HepG2 (cell line): ENCODE results near the gene NAT10. TPM values are rescaled to one million over a fixed set of nuclear protein-coding genes. Genes with fewer than 3 reads are reported as not detected.
A peak's percentile ranks its signal among the peaks of the same experiment; 100 is the strongest.

Experiments
- ATAC-seq: fragments of 200-7000 bp; cut with Tn5 transposase; 3 replicates; pipeline ENCODE4 v1.9.1; 2020; ENCODE audit warnings: mild to moderate bottlenecking, moderate library complexity
- BruUV-seq: library from RNA; stranded (reverse); fragments of 400-500 nt; replicated peaks from 2 replicates; lab custom pipeline; 2021; lab: Mats Ljungman, UMichigan
- CTCF ChIA-PET: fragments of 300-600 bp; formaldehyde crosslinking; extraction: SDS; loops from one replicate; lab custom pipeline; 2021; ENCODE audit warnings: low total read pairs, inconsistent platforms, low intra/inter-chr PET ratio; lab: Yijun Ruan, JAX
- POLR2A ChIA-PET: fragments of 350-600 bp; sonication (Branson Sonifier 250); formaldehyde crosslinking; loops from one replicate; lab custom pipeline; 2020; ENCODE audit warnings: antibody characterized with exemption, inconsistent platforms; lab: Yijun Ruan, JAX
- DNase-seq: peaks from one replicate; pipeline ENCODE4 v3.0.0-alpha.2; 2015; ENCODE audit warnings: low spot score
- FAIRE-seq: peaks from 3 replicates; lab custom pipeline; 2011; peaks lifted over from hg19 to GRCh38; lab: Jason Lieb, UNC
- H2AFZ ChIP-seq: one replicate; pipeline ENCODE4 v1.6.1; 2011; ENCODE audit warnings: low read length, inconsistent platforms
- H3K27ac ChIP-seq: fragments of 300-600 bp; 3 replicates; pipeline ENCODE4 v1.8.0; 2011; ENCODE audit warnings: mixed run types, mild to moderate bottlenecking, mixed read lengths, low read length, inconsistent platforms; ENCODE audit not compliant: insufficient read depth; ENCODE audit errors: extremely low read length
- H3K27me3 ChIP-seq, 2 experiments: fragments of 200-600 bp in 1 of 2; 2 replicates in 1 of 2; 3 replicates in 1 of 2; pipeline versions ENCODE4 v1.6.0 to v1.8.0; 2011; ENCODE audit warnings: low read length in 2 of 2, mild to moderate bottlenecking in 2 of 2, moderate library complexity in 2 of 2, inconsistent platforms in 1 of 2; ENCODE audit not compliant: insufficient read depth in 2 of 2, control insufficient read depth in 1 of 2
- H3K36me3 ChIP-seq, 2 experiments: fragments of 200-600 bp in 1 of 2; replicated peaks in 1 of 2; 2 replicates in 1 of 2; 3 replicates in 1 of 2; pipeline versions ENCODE4 v1.5.1 to v1.8.0; 2011; ENCODE audit warnings: low read length in 2 of 2, inconsistent platforms in 1 of 2; ENCODE audit not compliant: insufficient read depth in 2 of 2, control insufficient read depth in 1 of 2
- H3K4me1 ChIP-seq: 2 replicates; pipeline ENCODE4 v1.5.1; 2012; ENCODE audit warnings: low read length, inconsistent platforms; ENCODE audit not compliant: insufficient read depth
- H3K4me2 ChIP-seq: 2 replicates; pipeline ENCODE4 v1.6.0; 2011; ENCODE audit warnings: low read depth, low read length, inconsistent platforms
- H3K4me3 ChIP-seq, 3 experiments: fragments of 200-600 bp in 1 of 3; sonication (generic), shearing (Covaris generic) in 1 of 3; replicated peaks in 1 of 3; 2 replicates each; pipeline ENCODE4 v1.5.1; 2011 to 2016; ENCODE audit warnings: low read length in 3 of 3, inconsistent platforms in 2 of 3, low read depth in 2 of 3, mild to moderate bottlenecking in 2 of 3, control low read depth in 1 of 3, mixed read lengths in 1 of 3; ENCODE audit not compliant: insufficient read depth in 1 of 3
- H3K79me2 ChIP-seq: one replicate; pipeline ENCODE4 v1.6.1; 2011; ENCODE audit warnings: low read length, inconsistent platforms; ENCODE audit not compliant: insufficient read depth
- H3K9ac ChIP-seq: 2 replicates; pipeline ENCODE4 v1.6.0; 2011; ENCODE audit warnings: mild to moderate bottlenecking, low read depth, low read length, inconsistent platforms; ENCODE audit not compliant: insufficient read depth
- H3K9me3 ChIP-seq: 2 replicates; pipeline ENCODE4 v1.5.1; 2012; ENCODE audit warnings: mild to moderate bottlenecking, low read length
- H4K20me1 ChIP-seq: 2 replicates; pipeline ENCODE4 v1.6.0; 2011; ENCODE audit warnings: inconsistent platforms, mild to moderate bottlenecking, low read length, moderate library complexity; ENCODE audit not compliant: insufficient read depth
- ATF7 ChIP-seq, 2 experiments: fragments of 450-650 bp in 1 of 2; sonication (generic) in 1 of 2; formaldehyde crosslinking in 1 of 2; IDR thresholded peaks; 2 replicates each; pipeline versions ENCODE4 v1.4.0 to v1.6.1; 2016 to 2020; ENCODE audit warnings: antibody characterized with exemption in 1 of 2, mild to moderate bottlenecking in 1 of 2, missing genetic modification reagents in 1 of 2
- MAFG ChIP-seq: sonication (generic); formaldehyde crosslinking; IDR thresholded peaks from 2 replicates; pipeline ENCODE4 v1.5.1; 2020; ENCODE audit warnings: mild to moderate bottlenecking, missing genetic modification reagents
- MLLT10 ChIP-seq: sonication (generic); formaldehyde crosslinking; IDR thresholded peaks from 2 replicates; pipeline ENCODE4 v1.4.0; 2020; ENCODE audit warnings: missing genetic modification reagents
- NKX3-1 ChIP-seq: sonication (generic); formaldehyde crosslinking; IDR thresholded peaks from 2 replicates; pipeline ENCODE4 v1.5.0; 2020; ENCODE audit warnings: missing genetic modification reagents
- TBX3 ChIP-seq: fragments of 450-650 bp; IDR thresholded peaks from 2 replicates; pipeline ENCODE4 v1.6.1; 2017; ENCODE audit warnings: antibody characterized with exemption, mild to moderate bottlenecking, inconsistent platforms, borderline replicate concordance
- ZKSCAN5 ChIP-seq: sonication (generic); formaldehyde crosslinking; IDR thresholded peaks from 2 replicates; pipeline ENCODE4 v1.5.1; 2020; ENCODE audit warnings: mild to moderate bottlenecking, missing genetic modification reagents
- ZNF468 ChIP-seq: sonication (generic); formaldehyde crosslinking; IDR thresholded peaks from 2 replicates; pipeline ENCODE4 v1.8.0; 2022; ENCODE audit warnings: mild to moderate bottlenecking, moderate library complexity, missing genetic modification reagents
- WGBS: methylation state at CpG from one replicate; pipeline ENCODE4 v1.1.6; 2017; ENCODE audit warnings: low lambda C conversion rate; 5-methylcytosine and 5-hydroxymethylcytosine counted together
- in situ Hi-C: cut with HindIII; loops from 2 replicates; pipeline ENCODE4 v1.10.0; 2017; ENCODE audit warnings: low pct_unique_long_range_greater_than_20kb; ENCODE audit not compliant: extremely low pct_ligation_motif_present
- intact Hi-C: fragments of 100-400 bp; cut with micrococcal nuclease; formaldehyde crosslinking; loops from one replicate; pipeline ENCODE4 v1.10.0; 2022; ENCODE audit not compliant: unreplicated experiment
- polyA plus RNA-seq, 8 experiments: library from polyadenylated mRNA; depleted of rRNA in 3 of 8; stranded (reverse) in 7 of 8; unstranded in 1 of 8; fragments of >200 nt; fragmentation: Illumina TruSeq in 4 of 8; extraction: Trizol in 4 of 8; gene quantifications; 2 replicates each; pipeline versions ENCODE4 v1.2.1 to v1.2.3, GENCODE V29; 2011 to 2016; ENCODE audit warnings: low read depth in 4 of 8, missing spikeins in 1 of 8, mixed read lengths in 1 of 8; ENCODE audit not compliant: insufficient read depth in 1 of 8
- total RNA-seq, 5 experiments: library from RNA; depleted of rRNA; stranded (reverse); fragments of >200 nt; fragmentation: Illumina TruSeq; extraction: Trizol; gene quantifications; 2 replicates each; pipeline ENCODE4 v1.2.3, GENCODE V29; 2016; ENCODE audit warnings: low read depth in 1 of 5
- TF ChIP-seq, protein P1 (sequence below): sonication (generic); formaldehyde crosslinking; IDR thresholded peaks from 2 replicates; pipeline ENCODE4 v1.5.0; 2020; ENCODE audit warnings: mild to moderate bottlenecking, missing genetic modification reagents
- TF ChIP-seq, protein P2 (sequence below): sonication (generic); formaldehyde crosslinking; IDR thresholded peaks from 2 replicates; pipeline ENCODE4 v1.8.0; 2022; ENCODE audit warnings: mild to moderate bottlenecking, missing genetic modification reagents; ENCODE audit not compliant: insufficient replicate concordance
- TF ChIP-seq, protein P3 (sequence below): IDR thresholded peaks from 2 replicates; pipeline ENCODE4 v1.4.0; 2020; ENCODE audit warnings: mild to moderate bottlenecking, missing genetic modification reagents

Gene NAT10
- total and polyA plus RNA-seq, 2 of the 13 experiments (the other 11 are each of a cell fraction or from before 2014, with no cell fraction given), result 33.9 to 51.9 TPM

DNA sequence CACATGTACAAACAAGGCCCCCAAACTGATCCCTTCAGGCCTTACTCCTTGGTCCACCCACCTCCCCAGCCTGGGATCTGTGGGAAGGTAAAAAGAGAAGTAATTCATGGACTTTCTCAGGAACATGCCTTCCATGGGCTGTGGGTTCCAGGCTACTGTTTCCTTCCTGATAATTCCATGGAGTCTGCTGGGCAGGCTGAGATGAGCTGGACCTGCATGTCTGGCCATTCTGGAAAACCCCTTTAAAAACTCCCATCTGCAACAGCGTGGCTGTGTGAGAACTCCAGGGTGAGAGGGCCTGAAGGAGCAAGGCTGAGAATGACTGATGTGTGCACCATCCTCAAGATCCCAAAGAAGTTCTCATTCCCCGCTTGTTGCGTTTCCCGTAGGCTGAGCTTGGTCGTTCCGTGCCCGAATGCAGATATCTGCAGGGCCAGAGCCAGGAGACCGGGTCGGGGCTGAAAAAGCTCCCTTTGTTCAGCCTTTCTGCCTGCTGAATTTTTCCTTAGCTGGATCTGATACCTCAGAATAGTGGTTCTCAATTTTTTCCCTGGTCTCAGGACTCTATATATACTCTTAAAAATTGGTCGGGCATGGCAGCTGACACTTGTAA lies 72.9 kb downstream of the NAT10 start (continued):
- TF ChIP-seq MAFG (CRISPR knock-in tag), result no peak
- TF ChIP-seq, protein P1, sequence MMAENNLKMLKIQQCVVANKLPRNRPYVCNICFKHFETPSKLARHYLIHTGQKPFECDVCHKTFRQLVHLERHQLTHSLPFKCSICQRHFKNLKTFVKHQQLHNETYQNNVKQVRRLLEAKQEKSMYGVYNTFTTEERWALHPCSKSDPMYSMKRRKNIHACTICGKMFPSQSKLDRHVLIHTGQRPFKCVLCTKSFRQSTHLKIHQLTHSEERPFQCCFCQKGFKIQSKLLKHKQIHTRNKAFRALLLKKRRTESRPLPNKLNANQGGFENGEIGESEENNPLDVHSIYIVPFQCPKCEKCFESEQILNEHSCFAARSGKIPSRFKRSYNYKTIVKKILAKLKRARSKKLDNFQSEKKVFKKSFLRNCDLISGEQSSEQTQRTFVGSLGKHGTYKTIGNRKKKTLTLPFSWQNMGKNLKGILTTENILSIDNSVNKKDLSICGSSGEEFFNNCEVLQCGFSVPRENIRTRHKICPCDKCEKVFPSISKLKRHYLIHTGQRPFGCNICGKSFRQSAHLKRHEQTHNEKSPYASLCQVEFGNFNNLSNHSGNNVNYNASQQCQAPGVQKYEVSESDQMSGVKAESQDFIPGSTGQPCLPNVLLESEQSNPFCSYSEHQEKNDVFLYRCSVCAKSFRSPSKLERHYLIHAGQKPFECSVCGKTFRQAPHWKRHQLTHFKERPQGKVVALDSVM, result no peak
- TF ChIP-seq, all 625 proteins: peak for 0

DNA sequence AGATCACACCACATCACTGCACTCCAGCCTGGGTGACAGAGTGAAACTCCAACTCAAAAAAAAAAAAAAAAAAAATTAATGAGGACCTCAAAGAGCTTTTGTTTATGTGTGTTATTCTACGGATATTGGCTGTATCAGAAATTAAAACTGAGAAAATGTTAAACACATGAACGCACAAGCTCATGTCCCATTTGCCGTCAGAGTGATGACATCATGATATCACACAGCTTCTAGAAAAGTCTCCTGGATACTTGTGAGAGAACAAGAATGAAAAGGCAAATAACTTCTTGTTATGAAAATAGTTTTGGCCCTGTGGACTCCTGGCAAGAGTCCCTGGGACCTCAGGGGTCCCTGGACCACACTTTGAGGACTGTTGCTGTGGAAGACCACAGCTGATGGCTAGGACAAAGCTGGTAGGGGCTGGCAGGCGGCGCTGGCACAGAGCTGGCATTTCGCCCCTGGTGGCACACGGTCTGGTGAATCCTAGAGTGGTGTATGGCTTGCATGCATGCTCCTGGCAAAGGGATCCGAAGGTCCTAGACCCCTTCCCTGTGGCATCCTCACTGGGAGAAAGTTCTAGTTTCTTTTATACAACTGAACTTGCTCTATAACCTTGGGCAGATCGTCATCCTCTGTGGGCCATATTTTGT lies 73.7 kb downstream of the NAT10 start:
- Histone ChIP-seq H3K4me1 (peaks cover 7% of the 10 kb centered on the region; the same call in 1 of the 2 replicates), H3K27me3 (no peaks in the 10 kb centered on the region), H3K36me3 (peaks cover 6 to 9% of the 10 kb centered on the region in 2 experiments; a peak in 2 of 5 replicates), H2AFZ (no peak overlapping the region), H3K4me2 (no peak overlapping the region), H3K27ac (no peak overlapping the region), H4K20me1 (no peaks in the 10 kb centered on the region), H3K9me3 (no peaks in the 10 kb centered on the region), H3K79me2 (no peaks in the 10 kb centered on the region), H3K9ac (no peak overlapping the region), H3K4me3 (no peak overlapping the region)
- no peak for FAIRE-seq
- peak; percentile 76 for TF ChIP-seq ATF7 (IDR thresholded peaks at IDR 0.05)
- TF ChIP-seq ATF7 (CRISPR knock-in tag; IDR thresholded peaks at IDR 0.05), result no peak
- no peak for TF ChIP-seq ZKSCAN5 (CRISPR knock-in tag)
- TF ChIP-seq NKX3-1 (CRISPR knock-in tag), result no peak
- TF ChIP-seq TBX3, result no peak
- TF ChIP-seq ZNF468 (CRISPR knock-in tag), result no peak
- TF ChIP-seq, protein P2, sequence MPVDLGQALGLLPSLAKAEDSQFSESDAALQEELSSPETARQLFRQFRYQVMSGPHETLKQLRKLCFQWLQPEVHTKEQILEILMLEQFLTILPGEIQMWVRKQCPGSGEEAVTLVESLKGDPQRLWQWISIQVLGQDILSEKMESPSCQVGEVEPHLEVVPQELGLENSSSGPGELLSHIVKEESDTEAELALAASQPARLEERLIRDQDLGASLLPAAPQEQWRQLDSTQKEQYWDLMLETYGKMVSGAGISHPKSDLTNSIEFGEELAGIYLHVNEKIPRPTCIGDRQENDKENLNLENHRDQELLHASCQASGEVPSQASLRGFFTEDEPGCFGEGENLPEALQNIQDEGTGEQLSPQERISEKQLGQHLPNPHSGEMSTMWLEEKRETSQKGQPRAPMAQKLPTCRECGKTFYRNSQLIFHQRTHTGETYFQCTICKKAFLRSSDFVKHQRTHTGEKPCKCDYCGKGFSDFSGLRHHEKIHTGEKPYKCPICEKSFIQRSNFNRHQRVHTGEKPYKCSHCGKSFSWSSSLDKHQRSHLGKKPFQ (CRISPR knock-in tag), result no peak
- no peak for TF ChIP-seq MLLT10
- TF ChIP-seq, protein P3, sequence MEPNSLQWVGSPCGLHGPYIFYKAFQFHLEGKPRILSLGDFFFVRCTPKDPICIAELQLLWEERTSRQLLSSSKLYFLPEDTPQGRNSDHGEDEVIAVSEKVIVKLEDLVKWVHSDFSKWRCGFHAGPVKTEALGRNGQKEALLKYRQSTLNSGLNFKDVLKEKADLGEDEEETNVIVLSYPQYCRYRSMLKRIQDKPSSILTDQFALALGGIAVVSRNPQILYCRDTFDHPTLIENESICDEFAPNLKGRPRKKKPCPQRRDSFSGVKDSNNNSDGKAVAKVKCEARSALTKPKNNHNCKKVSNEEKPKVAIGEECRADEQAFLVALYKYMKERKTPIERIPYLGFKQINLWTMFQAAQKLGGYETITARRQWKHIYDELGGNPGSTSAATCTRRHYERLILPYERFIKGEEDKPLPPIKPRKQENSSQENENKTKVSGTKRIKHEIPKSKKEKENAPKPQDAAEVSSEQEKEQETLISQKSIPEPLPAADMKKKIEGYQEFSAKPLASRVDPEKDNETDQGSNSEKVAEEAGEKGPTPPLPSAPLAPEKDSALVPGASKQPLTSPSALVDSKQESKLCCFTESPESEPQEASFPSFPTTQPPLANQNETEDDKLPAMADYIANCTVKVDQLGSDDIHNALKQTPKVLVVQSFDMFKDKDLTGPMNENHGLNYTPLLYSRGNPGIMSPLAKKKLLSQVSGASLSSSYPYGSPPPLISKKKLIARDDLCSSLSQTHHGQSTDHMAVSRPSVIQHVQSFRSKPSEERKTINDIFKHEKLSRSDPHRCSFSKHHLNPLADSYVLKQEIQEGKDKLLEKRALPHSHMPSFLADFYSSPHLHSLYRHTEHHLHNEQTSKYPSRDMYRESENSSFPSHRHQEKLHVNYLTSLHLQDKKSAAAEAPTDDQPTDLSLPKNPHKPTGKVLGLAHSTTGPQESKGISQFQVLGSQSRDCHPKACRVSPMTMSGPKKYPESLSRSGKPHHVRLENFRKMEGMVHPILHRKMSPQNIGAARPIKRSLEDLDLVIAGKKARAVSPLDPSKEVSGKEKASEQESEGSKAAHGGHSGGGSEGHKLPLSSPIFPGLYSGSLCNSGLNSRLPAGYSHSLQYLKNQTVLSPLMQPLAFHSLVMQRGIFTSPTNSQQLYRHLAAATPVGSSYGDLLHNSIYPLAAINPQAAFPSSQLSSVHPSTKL (CRISPR knock-in tag), result no peak
- no TSS peak for BruUV-seq
- WGBS, result 98% methylated on average over 5 of the region's 9 CpGs
- no peak for ATAC-seq
- CTCF ChIA-PET, result no interaction called here
- in situ Hi-C loops, result loop anchor here (5.0 kb wide), 1 partner anchor 178 kb away; the partner anchor contains the start of gene ABTB2
- POLR2A ChIA-PET, result no interaction called here
- intact Hi-C loops, result loop anchor here (10.0 kb wide), 1 partner anchor 286 kb away; no protein-coding TSS in a partner anchor
- DNase-seq, result no peak
